ENCODE measurements around the gene GNAO1.

GNAO1 gene

DNA sequence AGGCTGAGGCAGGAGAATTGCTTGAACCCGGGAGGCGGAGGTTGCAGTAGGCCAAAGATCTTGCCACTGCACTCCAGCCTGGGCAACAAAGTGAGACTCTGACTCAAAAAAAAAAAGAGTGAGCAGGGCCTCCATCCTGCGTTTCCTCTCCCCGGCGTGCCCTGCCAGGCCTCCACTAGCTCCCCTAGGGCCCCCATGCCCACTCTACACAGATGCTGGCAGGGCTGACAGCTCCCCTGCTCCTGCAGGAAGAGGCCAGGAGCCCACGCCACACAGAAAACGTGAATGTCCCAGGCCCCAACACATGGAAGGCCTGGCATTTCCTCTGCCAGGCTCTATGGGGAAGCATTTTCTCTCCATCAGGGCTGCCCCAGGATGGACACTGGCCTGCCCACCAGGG, 124.7 kb downstream of the GNAO1 start:
- no peak for DNase-seq

DNA sequence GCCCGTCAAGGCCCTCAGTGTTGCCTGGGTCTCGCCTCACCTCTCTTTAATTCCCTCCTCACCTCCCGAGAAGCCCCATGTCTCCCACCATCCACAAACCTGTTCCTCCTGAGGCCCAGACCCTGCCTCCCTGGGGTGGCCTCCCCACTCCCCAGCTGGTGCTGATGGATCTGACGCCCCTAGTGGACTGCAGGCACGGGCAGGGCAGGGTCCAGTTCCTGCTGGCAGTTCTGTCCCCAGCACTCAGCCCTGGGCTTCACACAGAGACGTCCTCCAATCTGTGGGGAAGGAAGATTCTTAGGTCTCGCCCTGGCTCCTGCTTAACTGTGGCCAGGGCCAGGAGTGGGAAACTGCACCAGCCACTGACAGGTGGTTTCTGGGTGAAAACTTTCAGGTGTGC, 125.3 kb downstream of the GNAO1 start:
- DNase-seq, result no peak

DNA sequence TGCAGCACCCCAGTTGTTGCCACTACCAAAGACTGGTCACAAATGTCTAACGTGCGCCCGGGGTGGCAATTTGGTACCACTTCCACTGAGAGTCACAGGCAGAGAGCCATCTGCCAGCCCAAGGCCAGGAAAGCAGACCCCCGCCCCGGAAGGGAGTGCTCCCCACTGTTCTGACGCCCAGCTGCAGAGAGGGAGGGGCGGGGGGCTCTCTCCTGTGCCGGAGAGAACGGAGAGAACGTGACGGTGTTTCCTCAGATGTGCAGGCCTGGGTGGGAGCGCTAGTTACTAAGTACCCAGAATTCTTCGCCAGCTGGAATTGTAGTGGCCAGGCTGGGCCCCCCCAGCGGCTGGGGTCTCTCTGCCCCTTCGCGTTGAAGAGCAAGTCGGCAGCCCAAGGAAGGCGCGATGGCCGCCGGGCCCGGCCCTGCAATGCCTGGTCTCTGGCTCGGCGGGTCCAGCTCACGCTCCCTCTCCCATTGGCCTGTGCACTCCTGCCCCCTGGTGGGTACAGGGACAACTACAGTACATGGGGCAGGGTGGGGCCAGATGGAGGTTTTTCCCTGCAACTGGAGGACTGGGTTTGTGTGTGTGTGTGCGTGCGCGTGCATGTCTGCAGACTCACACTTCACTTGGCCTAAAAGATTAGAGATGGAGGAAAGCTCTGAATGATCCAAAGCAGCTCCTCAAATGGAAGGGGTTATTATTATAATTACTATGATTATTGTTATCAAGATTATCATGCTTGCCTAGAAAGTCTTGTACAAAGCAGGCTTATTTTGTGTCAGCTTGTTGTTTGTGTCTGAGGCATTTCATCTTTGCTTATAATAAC, 126.9 kb downstream of the GNAO1 start:
- DNase-seq, result peak; percentile 56

DNA sequence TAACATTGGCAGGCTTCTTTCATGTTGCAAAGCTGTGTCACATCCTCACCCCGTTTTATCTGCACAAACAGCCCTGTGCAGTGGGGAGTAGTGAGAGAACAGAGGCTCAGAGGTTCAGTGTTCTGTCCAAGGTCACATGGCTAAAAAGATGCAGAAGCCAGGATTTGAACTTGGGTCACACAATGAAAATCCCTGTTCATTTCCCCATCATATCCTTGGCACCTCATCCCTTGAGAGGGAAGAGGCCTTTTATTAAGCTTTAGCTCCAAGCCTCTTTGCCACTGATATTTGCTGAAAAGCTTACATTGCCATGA, 127.5 kb downstream of the GNAO1 start:
- DNase-seq, result no peak

DNA sequence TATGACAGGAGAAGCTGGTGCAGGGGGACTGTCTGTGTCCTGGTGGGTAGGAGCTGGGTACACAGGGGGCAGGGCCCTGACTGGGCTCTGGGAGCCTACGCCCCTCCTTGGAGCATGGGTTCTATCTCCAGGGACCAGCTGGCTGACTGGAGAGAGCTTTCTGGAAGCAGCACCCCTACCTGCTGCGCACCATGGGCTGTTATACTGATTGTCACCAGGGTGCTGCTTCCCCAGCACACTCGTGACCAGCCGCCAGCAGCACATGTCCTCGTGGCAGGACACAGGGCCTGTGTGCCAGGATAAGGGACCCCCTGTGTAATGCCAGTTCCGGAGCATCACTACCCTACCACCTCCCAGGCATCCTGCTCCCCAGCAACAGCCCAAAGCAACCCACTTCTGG, 128.1 kb downstream of the GNAO1 start:
- DNase-seq, result no peak

DNA sequence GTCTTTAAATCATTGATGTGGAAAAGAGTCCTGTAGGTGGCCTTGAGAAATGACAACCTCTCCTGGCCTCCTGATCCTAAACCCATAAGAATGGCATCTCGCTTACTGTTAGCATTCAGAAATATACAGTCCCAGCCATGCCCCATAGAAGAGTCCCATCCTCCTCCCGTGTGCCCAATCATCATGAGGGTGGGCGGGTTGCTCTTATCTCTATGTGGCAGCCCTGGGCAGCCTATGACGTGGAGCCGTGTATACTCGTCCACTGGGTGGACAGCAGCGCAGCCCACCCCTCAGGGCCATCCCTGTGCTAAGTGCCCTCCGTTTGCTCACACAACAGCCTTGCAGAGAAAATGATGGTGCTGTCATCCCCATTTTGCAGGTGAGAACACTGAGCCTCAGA, 128.8 kb downstream of the GNAO1 start:
- no peak for DNase-seq

DNA sequence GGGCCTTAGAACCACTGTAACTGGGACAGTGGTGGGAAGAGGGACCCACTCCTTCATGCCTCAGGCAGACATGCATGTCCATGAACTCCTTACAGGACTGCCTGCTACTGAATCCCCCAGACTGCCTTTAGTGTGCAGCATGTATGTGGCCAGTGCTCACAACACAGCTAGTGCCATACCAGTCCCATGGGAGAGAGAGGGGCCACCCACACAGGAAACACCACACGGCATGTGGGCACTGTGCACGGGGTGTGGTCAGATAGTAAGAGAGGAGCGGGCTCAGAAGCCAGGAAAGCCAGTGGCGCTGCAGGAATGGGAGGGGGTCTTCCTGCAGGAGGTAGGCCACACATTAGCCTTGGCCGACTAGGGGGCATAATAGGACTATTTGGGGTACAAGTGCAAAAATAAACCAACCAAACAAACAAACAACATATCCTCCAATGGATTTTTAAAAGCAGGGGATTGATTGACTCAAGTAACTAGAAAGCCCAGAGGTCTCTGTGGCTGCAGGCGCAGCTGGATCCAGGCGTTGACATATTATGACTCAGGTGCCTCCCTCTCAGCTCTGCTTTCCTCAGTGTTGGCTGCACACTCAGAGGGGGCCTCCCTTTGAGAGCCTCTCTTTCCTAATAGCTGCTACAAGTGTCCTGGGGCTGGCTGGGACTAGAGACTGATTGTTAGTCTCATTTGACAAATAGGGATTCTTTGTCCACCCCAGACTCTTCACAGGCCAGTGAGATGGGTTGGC, 129.7 kb downstream of the GNAO1 start:
- DNase-seq, result no peak

DNA sequence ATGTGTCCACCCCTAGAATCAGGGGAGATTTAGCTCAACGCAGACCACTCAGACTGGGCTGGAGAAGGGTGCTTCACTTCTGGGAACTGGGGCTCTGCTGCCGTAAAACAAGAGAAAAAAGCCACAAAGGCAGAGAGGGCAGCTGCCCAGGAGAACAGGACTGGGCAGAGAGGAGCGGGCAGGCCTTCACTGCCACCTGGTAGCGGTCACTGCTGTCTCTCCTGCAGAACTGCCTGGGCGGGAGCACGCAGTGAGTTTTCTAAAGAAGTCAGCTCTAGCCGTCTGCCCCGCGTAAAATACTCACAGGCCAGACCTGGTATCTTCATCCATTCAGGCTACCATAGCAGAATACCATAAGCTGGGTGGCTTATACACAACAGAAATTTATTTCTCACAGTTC, 130.3 kb downstream of the GNAO1 start:
- DNase-seq, result no peak

DNA sequence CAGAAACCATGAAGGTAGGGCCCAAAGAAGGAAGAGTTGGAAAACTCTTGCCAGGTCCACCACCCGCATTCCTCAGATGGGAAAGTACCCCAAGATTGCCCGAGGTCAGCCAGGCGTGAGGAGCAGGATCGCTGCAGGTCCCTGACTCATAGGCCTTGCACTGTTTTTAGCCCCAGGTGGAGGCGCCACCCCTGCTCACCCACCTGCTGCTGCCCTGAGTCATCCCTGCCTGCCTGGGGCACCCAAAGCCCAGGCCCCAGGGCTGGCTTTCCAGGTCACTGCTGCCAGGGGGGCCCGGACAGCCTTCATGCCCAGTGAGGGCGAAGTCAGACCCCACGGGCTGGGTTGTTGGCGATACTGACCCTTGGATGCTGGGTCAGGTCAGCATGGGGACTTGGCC, 133.1 kb downstream of the GNAO1 start:
- no peak for DNase-seq

DNA sequence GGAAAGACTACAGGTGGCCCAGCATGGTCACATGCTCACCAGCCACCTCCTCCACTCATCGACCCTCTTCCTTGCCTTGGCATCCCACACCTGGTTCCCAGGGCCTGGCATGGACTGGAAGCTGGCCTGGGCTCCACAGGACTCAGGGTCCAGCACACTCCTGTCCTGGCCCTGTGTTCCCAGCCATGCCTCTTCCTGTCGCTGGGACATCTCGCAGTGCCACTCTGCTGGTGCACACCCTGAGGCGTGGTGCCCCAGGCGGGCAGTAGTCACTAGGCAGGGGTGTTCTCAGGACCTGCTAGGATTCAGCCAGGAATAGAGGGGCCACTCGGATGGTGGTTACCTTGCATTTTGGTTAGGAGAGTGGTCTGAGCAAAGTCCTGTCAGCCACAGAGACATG, 134.7 kb downstream of the GNAO1 start:
- DNase-seq, result no peak

DNA sequence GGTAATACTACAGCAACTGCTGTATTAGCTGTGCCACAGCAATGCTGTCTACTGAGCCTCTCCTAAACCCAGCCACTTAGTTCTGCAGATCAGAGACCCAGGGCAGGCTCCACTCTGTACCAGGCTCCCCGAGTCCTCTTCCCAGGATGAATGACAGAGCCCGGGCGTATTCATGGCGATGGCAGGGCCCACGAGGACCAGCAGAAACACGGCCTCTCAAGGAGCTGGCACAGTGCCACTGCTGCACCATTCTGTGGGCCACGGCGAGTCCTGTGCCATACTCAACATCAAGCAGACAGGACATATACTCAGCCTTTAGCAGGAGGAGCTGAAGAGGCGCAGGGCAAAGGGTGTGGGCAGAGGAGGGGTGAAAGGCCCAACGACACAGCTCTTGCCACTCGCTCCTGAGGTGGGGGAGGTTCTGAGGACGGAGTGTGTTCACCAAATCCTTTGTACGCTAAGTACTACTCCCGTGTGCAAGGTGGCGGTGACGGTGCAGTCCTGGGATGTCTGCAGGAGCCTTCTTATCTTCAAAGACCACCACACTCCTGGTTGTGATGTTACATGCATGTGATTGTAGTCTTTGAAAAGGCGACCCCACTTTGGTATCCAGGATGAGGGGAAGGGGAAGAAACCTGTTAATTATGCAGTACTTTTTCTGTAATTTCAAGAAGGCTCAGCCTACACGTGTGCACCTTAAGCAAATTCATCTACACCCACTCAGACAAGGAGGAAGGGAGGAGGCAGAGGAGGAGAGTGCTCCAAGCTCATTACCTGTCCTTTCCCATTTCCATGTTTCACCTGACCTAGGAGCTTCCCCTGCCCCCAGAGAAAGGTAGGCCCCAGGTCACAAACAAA, 136.0 kb downstream of the GNAO1 start:
- no peak for DNase-seq

DNA sequence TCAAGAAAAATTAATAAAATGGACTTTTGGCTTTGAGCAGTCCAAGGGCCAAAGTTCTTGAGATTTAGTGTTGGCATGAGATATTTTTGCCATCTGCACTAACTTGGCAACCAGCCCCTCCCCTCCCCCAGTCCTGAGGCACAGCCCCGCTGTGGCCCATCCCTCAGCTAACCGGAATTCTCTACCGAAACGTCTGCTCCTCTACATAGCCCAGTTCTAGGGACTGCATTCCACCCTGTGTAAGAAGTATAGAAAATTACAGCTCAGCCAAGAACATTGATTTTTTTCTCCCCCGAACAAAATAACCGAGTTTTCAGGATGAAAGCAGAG, 136.6 kb downstream of the GNAO1 start:
- no peak for DNase-seq

DNA sequence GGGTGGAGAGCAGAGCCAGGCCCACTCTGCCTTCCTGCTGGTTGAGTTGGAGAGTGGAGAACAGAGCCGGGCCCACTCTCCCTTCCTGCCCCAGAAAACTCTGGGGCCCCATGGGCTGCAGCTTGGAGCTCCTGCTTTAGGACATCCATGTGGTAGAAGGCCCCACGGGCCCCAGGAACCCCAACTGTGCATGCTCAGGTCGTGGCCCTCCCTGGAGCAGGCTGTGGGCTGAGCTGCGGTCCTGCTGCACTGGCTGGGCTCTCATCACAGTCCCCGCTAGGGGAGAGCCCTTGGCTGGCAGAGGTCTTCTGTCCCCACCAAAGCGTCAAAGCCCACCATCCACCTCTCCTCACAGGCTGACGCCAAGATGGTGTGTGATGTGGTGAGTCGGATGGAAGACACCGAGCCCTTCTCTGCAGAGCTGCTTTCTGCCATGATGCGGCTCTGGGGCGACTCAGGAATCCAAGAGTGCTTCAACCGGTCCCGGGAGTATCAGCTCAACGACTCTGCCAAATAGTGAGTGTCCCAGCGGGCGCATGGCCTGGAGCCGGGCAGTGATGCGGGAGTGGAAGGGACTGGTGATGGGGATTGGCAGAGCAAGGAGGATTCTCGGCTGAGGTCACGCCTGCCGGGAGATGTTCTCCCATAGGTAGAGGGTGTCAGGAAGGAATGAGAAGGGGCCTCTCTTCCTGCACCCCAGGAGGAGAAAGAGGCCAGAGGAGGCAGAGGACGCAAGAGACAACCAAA, 137.2 kb downstream of the GNAO1 start:
- DNase-seq, result no peak

DNA sequence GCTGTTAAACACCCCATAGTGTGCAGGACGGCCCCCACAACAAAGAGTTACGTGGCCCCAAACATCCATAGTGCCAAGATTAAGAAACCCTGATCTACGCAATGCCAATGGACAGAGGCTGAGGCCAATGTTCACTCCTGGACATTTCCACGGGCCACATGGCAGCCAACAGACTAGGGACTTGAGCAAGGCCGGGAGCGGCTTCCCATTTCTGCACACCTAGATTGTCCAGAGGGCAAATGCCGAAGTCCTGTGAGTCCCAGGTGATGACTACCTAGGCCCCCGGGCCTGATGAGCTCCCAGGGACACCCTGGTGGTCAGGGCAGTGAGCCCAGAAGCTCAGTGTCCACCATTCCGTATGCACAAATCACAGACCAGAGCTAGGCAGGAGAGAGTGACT, 138.6 kb downstream of the GNAO1 start:
- DNase-seq, result no peak

DNA sequence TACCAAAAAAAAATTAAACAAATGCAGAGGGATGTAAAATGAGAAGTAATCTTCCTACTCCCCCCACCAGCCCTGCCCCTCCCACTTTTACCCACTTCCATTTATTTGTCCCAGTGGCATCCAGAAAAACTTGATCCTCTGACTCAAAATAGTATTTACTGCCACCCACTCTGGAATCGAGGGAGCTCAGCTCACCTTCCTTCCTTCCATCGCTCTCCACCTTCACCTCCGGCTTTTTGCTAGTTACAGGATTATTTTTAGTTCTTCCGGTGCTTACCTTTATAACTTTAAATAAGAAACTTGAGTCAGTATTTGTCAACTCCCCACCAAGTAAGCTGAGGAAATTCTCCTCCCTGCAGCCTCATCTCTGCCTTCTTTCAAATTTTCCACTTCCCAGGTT, 139.2 kb downstream of the GNAO1 start:
- DNase-seq, result no peak

DNA sequence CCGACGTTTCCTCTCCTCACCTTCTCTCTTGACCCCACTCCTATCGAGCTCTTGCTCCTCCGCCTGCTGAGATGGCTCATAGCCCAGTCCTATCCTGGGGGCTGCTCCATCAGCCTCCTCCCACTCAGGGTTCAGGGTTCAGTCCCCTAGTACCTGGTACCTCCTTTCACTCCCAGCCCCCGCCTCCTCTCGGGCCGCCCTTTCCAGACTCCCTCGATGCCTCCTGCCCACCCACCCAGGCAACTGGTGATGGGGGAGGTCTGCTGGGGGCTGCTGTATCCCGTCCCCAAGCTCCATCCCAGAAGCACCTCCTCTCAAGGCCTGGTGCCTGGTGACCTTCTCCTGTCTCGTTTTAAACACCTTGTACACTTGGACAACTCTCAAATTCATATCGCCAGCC, 140.1 kb downstream of the GNAO1 start:
- no peak for DNase-seq

DNA sequence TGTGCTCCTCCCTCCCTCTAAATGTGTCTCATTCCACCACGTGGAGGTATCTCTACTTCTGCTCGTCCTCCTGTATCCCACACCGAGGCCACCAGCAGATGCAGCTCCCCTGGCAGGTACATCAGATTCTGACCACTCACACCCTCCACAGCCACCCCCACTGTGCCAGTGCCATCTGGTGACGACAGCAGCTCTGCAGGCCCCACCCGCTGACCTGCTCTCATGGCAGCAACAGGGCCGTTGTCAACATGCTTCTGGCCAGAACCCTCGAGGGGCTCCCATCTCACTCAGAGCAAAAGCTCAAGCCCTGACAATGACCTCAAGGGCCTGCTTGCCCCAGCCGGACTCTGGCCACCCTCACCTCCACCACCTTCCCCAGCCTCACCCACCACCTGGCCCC, 140.6 kb downstream of the GNAO1 start:
- DNase-seq, result no peak

DNA sequence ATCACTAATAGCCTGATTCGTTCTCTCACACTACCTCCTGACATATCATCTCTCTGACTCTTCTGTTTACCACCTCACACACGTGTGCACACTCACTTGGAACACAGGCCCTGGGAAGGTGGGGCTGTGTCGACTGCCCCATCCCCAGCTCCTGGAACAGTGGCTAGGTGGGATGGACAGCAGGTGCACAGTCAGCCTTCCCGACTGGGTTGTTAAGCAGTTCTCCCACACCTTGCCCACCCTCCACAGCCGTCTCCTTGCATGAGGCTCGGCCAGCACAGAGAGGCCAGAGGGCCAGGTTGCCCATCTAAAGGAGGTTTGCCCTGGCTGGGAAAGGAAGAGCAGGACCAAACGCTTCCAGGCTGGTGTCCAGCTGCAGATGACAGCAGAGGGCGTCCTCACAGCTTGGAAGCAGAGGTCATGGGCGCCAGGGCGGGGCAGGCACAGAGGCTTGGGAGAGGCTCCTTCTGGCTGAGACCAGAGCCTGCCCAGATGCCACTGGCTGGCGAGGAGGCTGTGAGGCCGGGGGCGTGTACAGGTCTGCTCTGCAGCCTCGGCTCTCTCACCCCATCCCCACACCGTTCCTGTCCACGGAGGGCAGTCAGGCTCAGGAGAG, 141.3 kb downstream of the GNAO1 start:
- DNase-seq, result no peak

DNA sequence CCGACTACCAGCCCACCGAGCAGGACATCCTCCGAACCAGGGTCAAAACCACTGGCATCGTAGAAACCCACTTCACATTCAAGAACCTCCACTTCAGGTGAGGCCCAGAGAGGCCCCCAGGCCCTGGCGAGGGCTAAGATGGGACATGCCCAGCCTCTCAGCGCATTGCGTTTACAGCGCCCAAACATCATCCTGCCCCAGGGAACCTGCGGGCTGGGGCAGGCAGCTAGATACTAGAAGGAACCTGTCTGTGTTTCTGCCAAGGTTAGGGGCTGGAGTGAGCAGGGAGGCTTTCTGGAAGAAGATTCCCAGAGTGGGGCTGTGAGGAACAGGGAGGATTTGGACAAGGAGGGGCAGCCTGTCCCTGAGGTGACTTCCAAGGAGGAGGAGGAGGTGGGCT, 143.5 kb downstream of the GNAO1 start:
- no peak for DNase-seq

DNA sequence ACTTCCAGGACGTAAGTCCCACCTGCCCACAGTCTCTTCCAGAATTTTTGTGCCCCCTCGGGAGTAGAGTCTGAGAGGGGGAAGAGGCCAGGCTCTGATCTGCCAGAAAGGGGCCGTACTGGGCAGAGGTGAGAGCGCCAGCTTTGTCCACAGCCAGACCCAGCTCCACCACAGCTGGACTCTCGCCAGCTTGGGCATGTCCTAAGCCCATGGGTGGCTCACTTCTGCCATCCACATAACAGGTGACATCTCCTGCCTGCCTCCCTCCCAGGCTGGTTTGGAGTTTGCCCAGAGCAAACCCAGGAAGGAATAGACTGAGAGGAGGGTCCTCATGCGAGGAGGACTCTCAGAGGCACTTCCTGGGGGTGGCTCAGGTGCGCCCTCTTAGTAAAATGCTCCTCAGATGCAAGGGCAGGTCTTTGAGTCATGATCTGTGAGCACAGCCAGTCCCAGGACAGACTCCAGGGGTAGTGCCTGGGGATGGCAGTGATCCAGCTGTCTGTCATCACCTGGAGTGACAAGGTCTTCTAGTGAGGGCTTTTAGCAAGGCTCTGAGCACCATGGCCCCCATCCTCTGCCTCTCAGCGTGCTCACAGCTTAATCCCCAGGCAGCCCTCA, 144.9 kb downstream of the GNAO1 start:
- no peak for DNase-seq

DNA sequence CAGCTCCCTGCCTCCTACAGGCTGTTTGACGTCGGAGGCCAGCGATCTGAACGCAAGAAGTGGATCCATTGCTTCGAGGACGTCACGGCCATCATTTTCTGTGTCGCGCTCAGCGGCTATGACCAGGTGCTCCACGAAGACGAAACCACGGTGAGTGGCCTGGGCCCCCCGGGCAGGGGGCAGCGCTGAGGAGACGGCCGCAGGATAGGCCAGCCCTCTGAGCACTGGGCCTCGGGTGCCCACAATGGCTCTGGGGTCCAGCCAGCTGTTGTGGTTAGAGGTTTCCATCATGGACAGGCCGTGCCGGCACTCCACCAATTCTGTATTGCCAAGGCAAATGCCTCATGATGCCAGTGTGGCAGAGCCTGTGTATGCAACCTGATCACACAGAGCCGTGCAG, 145.4 kb downstream of the GNAO1 start:
- DNase-seq, result no peak

DNA sequence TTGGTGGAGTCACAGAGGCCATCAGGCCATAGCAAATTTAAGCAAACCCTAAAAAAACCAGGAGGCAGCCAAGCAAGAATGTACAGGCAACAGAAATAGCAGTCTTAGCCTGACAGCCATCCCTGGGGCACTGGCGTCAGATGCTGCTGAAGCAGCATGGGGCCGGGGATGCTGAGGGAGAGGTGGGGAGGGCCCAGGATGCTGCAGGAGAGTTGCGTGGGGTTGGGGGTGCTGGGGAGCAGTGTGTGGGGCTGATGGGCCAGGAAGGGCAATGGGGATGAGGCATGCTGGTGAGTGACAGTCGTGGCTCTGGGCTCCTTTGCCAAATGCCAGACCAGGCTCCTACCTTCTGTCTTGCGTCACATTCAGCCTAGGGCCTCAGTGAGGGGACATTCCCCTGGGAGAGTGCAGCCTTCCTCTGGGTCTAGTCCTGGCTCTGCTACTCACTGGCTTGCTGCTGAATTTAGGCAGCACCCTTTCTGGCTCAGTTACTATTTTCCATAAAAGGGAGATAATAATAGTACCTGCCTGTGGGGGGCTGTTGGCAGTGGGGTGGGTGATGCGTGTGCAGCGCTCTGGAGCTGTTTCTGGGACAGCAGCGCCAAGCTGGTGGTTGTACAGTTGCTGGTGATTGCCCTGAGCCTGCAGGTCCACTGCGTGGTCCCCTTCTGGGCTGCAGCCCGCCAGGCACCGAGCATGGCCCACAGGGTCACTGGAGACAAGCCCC, 146.0 kb downstream of the GNAO1 start:
- DNase-seq, result no peak

Data from NCI-H1092 (cell line).